ENCODE data around the gene ZBTB48. TPM values are rescaled to one million over a fixed set of nuclear protein-coding genes. Genes with fewer than 3 reads are reported as not detected.
"Not testable (repeated sequence)": the region's sequence is repeated elsewhere in the genome, so short reads cannot be mapped to it uniquely, and the experiment has no call there.

Gene ZBTB48
- total RNA-seq, 2 donors from 2014 or later, result 20.7 to 28.9 TPM

GRCh38 chr1:6547301-6547700 is 32.5 kb upstream of the ZBTB48 start:
- no peak overlapping the region for H3K4me3 ChIP-seq
- no peak overlapping the region for H3K27ac ChIP-seq
- no peak for TF ChIP-seq CTCF (IDR thresholded peaks at IDR 0.05)
- peaks cover 49% of the 10 kb centered on the region for H3K36me3 ChIP-seq
- no peaks in the 10 kb centered on the region for H3K9me3 ChIP-seq
- DNase-seq (ENCODE audit: low spot score), result no peak
- no peaks in the 10 kb centered on the region for H3K4me1 ChIP-seq (ENCODE audit: control insufficient read depth in 1 of 2, low read depth in 2 of 2)
- ATAC-seq (ENCODE audit: insufficient number of reproducible peaks, low FRiP score, low read depth), result no peak
- no peaks in the 10 kb centered on the region for H3K27me3 ChIP-seq (replicated peaks; ENCODE audit: insufficient read depth)

GRCh38 chr1:6554031-6554906 is 25.5 kb upstream of the ZBTB48 start, which contains the start of gene NOL9:
Gene NOL9 (minus strand): TSS chr1:6554513. CDS start chr1:6554502, 11 bp downstream.
- H3K27ac ChIP-seq, result peak within 1 kb of the TSS; percentile 50 to 59
- H3K4me3 ChIP-seq, result peak within 1 kb of the TSS; percentile 91
- H3K36me3 ChIP-seq, result peaks cover 14% of the 10 kb centered on the region
- ATAC-seq (ENCODE audit: insufficient number of reproducible peaks, low FRiP score, low read depth) (peak; percentile 93), DNase-seq (ENCODE audit: low spot score) (peak; percentile 66)
- H3K27me3 ChIP-seq (replicated peaks; ENCODE audit: insufficient read depth), result no peaks in the 10 kb centered on the region
- peak; percentile 98 for TF ChIP-seq CTCF (IDR thresholded peaks at IDR 0.05)
- peaks cover 16 to 25% of the 10 kb centered on the region in 2 donors for H3K4me1 ChIP-seq (ENCODE audit: control insufficient read depth in 1 of 2, low read depth in 2 of 2)
- no peaks in the 10 kb centered on the region for H3K9me3 ChIP-seq

GRCh38 chr1:6554907-6555778 is 24.7 kb upstream of the ZBTB48 start, which contains the start of gene TAS1R1:
Gene TAS1R1 (plus strand): TSS chr1:6555307. CDS start chr1:6555374, 67 bp downstream.
- DNase-seq (ENCODE audit: low spot score) (peak; percentile 7), ATAC-seq (ENCODE audit: insufficient number of reproducible peaks, low FRiP score, low read depth) (peak; percentile 58)
- Histone ChIP-seq H3K27ac (peak within 1 kb of the TSS; percentile 50 to 59), H3K4me1 (ENCODE audit: control insufficient read depth in 1 of 2, low read depth in 2 of 2) (peaks cover 16 to 25% of the 10 kb centered on the region in 2 donors), H3K36me3 (peaks cover 7% of the 10 kb centered on the region), H3K27me3 (replicated peaks; ENCODE audit: insufficient read depth) (no peaks in the 10 kb centered on the region), H3K4me3 (peak within 1 kb of the TSS; percentile 91), H3K9me3 (no peaks in the 10 kb centered on the region)
- no peak for TF ChIP-seq CTCF (IDR thresholded peaks at IDR 0.05)

GRCh38 chr1:6557597-6557996 is 22.2 kb upstream of the ZBTB48 start:
- no peak for DNase-seq (ENCODE audit: low spot score)
- no peaks in the 10 kb centered on the region for H3K36me3 ChIP-seq
- no peak for ATAC-seq (ENCODE audit: insufficient number of reproducible peaks, low FRiP score, low read depth)
- no peak overlapping the region for H3K27ac ChIP-seq
- H3K27me3 ChIP-seq (replicated peaks; ENCODE audit: insufficient read depth), result no peaks in the 10 kb centered on the region
- no peak for TF ChIP-seq CTCF (IDR thresholded peaks at IDR 0.05)
- no peak overlapping the region for H3K4me3 ChIP-seq
- no peaks in the 10 kb centered on the region for H3K9me3 ChIP-seq
- peaks cover 15 to 23% of the 10 kb centered on the region in 2 donors for H3K4me1 ChIP-seq (ENCODE audit: control insufficient read depth in 1 of 2, low read depth in 2 of 2)

- not testable (repeated sequence) for DNase-seq (ENCODE audit: low spot score)
Observed at GRCh38 chr1:6559161-6559560, 20.6 kb upstream of the ZBTB48 start.

More at GRCh38 chr1:6559161-6559560, 20.6 kb upstream of the ZBTB48 start:
- not testable (repeated sequence) for H3K36me3 ChIP-seq; H3K4me3 ChIP-seq; ATAC-seq (ENCODE audit: insufficient number of reproducible peaks, low FRiP score, low read depth); H3K27ac ChIP-seq; H3K9me3 ChIP-seq; H3K27me3 ChIP-seq (replicated peaks; ENCODE audit: insufficient read depth)
- peaks cover 6 to 10% of the 10 kb centered on the region in 2 donors for H3K4me1 ChIP-seq (ENCODE audit: control insufficient read depth in 1 of 2, low read depth in 2 of 2)

Measured in thoracic aorta (tissue), 2 donors.